ENCODE data around the gene LORICRIN.

The LORICRIN gene

DNA sequence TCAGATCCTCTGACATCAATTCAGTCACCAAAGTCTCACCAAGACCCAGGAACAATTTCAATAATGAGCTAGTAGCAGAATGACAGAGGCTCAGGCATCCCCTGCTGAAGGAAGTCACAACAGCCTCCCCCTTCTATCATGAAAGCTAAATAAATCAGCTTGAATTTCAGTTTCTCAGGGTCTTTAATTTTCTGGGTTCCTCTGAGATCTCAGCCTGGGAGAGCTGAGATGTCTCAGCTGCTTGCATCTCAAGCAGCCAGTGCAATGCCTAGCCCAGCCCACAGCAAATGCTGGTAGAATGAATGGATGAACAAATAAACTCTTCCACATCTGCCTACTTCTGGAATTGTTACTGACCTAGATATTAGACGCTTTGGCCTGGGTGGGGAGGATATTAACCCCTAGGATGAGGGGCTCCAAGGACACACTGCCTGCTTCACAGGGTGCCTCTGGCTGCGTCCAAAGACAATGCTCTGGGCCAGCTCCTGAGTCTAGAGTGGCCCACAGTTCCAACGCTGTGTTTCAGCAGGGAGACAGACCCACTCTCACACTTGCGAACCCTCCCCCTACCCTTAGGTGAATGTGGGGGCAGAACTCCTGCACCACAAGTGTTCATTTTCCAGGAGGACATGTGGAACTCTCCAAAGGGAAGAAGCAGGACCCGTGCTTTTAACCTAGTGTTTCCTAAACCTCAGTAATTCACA is 11.2 kb upstream of the LORICRIN start:
- no peak for DNase-seq (ENCODE audit: low read depth in 3 of 3)

GRCh38 chr1:153250166-153250565 is 9.3 kb upstream of the LORICRIN start:
- no peak for DNase-seq (ENCODE audit: low read depth in 3 of 3)

DNA sequence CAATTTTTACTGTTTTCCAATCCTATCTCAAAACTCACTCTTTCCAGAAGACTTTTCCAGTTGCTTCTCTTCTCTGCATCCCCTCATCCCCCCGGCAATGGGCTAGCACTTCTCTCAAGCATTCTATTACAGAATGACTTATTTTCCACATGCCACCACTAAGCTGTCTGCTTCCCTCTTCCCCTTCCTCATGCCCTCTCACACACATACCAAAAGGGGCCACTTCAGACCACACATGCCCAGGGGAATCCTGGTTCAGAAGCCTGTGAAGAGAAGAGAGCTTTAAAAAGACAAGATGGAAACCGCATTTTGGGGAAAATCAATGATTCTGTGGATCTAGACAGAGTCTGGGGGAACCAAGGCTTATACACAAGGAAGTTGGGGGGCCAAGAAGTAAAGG is 8.4 kb upstream of the LORICRIN start:
- no peak for DNase-seq (ENCODE audit: low read depth in 3 of 3)

GRCh38 chr1:153251562-153251961 is 7.9 kb upstream of the LORICRIN start:
- DNase-seq (ENCODE audit: low read depth in 3 of 3) = no peak

DNA sequence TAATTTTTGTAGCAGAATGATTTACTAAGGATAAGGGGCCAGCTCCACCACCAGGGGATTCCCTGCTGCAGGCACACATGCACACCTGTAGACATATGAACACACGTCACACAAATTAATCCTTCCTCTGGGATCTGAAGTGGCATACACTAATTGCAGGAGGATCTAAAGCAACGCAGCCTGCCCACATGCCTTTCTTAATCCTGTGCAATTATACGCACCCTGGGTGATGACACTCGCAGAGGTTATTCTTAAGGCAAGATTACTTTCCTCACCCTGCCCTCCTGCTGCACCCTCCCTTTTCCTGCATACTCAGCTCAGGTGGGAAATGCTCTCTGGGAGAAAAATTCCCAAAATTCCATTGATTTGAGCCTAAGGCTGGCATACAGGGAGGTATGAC is 7.5 kb upstream of the LORICRIN start:
- no peak for DNase-seq (ENCODE audit: low read depth in 3 of 3)

DNA sequence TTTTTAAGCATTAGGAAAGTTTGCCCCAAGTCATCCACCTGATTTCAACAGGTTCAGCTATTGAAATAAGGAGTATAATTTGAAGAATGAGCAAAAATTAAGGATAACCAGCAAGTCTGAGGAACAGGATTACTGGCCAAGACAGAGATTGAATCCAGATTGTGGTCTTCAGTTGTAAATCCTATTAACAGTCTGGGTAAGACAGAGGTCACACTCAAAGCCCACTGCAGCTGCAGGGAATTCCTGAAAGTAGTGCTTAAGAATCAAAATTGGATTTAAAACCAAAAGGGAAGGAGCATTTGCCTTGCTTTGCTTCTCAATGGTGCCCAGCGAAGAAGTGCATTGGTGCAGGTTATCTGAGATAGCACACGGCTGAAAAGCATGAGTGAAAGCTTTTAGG is 6.4 kb upstream of the LORICRIN start:
- no peak for DNase-seq (ENCODE audit: low read depth in 3 of 3)

- no peak for DNase-seq (ENCODE audit: low read depth in 3 of 3)
Measured at GRCh38 chr1:153253693-153254092, 5.8 kb upstream of the LORICRIN start.

DNA sequence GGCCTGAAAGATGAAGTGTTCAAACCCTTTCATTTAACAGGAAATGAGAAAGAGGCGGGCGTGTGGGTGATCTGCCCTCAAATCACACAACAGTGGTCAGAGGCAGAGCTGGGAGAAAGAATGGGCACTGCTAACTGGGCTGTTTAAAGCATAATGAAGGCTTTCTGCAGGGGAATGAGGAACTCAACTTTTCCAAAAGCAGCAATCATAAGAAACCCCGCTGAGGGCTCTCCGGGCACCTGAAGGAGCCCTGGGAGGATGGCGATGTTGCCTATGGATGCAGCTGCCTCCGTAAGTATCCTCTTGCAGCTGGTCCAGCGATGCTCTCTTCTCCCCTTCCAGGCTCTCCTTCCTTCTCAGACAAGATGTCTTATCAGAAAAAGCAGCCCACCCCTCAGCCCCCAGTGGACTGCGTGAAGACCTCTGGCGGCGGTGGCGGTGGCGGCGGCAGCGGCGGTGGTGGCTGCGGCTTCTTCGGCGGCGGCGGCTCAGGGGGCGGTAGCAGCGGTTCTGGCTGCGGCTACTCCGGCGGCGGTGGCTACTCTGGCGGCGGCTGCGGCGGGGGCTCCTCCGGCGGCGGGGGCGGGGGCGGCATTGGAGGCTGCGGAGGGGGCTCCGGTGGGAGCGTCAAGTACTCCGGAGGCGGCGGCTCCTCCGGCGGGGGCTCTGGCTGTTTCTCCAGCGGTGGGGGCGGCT is 1.2 kb downstream of the LORICRIN start:
- DNase-seq (ENCODE audit: low read depth in 3 of 3) = peak in 1 of 3 experiments; percentile 3

DNA sequence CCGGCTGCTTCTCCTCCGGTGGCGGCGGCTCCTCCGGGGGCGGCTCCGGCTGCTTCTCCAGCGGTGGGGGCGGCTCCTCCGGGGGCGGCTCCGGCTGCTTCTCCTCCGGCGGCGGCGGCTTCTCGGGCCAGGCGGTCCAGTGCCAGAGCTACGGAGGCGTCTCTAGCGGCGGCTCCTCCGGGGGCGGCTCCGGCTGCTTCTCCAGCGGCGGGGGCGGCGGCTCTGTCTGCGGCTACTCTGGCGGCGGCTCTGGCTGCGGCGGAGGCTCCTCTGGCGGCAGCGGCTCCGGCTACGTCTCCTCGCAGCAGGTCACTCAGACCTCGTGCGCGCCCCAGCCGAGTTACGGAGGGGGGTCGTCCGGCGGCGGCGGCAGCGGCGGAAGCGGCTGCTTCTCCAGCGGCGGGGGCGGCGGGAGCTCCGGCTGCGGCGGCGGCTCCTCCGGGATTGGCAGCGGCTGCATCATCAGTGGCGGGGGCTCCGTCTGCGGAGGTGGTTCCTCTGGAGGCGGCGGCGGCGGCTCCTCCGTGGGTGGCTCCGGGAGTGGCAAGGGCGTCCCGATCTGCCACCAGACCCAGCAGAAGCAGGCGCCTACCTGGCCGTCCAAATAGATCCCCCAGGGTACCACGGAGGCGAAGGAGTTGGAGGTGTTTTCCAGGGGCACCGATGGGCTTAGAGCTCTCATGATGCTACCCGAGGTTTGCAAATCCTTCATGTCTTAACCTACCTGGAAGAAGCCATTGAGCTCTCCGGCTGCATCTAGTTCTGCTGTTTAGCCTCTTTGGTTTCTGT is 2.0 kb downstream of the LORICRIN start:
- peak in 2 of 3 experiments; percentile 14 to 19 for DNase-seq (ENCODE audit: low read depth in 3 of 3)

DNA sequence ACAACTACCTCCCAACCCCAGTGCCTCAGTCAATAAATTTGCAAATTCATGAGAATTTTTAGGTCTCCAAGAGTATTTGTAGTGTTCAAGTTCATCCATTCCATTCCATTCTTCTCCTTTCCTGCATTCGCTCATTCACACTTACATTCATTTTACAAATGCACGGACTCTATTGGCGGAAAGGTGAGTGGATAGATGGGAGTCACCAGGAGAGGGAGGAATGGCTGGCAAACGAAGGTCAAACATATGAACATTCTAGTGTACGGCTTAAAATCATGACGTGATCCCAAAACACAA is 2.5 kb downstream of the LORICRIN start:
- no peak for DNase-seq (ENCODE audit: low read depth in 3 of 3)

GRCh38 chr1:153262462-153263157 is 3.1 kb downstream of the LORICRIN start:
- no peak for DNase-seq (ENCODE audit: low read depth in 3 of 3)

DNA sequence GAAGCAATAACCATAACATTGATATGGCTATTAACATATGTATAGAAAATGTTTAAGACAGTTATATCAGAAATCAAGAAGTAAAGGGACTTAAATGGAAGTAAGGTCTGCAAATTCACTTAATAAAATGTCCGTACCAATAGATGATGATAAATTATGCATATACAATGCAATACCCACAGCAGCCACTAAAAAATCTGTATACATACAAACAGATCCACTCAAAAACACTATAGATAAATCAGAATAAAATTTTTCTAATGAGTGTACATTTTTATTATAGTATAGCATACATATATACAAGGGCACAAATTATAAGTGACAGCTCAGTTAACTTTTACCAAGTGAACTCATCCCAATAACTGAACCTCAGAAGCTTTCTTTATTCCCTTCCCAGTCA is 6.0 kb downstream of the LORICRIN start:
- no peak for DNase-seq (ENCODE audit: low read depth in 3 of 3)

DNA sequence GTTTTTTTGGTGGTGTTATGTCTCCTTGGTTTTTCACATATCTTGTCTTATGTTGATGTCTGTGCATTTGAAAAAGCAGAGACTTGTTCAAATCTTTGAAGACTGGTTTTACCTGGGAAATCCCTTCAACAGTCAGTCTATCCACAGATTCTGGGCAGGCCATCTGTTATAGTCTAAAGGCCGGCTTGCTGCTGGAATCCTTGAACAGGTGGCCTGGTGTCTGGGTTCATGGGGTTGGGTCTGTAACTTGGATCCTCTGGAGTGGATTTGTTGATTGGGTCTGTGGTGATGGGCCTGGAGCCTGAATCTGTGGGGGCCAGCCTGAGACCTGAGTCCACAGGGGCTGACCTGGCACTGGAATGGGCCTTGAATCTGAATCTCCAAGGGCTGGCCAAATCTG is 12.2 kb downstream of the LORICRIN start:
- no peak for DNase-seq (ENCODE audit: low read depth in 3 of 3)

GRCh38 chr1:153272186-153272585 is 12.7 kb downstream of the LORICRIN start:
- no peak for DNase-seq (ENCODE audit: low read depth in 3 of 3)

DNA sequence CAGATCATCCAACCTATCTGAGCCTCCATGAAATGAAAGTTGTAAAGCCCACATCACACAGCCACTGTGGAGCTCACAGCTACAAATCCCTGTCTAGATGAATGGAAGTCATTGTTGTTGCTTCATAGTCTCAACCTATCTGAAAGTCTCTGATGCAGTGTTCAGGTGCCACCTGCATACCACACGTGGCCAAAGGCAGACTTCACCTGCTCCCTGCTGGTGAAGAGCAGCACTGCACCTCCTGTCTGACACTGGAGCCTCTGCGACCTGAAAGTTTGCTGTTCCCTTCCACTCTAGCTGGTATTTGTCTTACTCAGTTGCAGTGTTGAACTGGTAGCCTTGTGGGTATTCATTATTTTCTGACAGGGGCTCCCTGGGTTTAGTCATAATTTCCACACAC is 18.4 kb downstream of the LORICRIN start:
- peak in 2 of 3 experiments; percentile 7 to 14 for DNase-seq (ENCODE audit: low read depth in 3 of 3)

DNA sequence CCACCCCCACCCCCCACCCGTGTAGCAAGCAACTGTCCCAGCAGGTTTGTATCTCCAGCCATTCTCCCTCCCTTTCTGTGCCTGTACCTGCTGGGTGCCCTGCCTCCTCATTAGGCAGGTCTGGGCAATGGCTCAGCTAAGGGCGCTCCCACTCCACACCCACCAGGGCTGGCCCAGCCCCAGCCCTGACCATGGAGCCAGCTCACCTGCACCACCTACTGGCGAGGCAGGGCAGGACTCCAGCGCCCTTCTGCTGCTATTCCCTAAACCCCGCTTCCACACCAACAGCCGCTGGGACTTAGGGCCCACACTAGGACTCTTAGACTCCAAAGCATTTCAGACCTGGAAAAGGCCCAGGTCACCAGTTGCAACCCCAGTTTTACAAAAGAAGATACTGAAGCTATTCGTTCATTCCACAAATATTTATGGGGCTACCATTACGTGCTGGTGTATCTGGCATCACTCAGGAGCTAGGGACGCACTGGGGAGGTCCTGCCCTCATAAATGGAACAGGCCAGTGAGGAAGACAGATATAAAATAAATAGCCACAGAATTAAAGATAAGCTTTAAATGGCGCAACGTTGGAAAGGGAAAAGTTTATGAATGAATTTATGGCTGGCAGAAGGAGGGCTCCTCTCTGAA is 29.3 kb downstream of the LORICRIN start:
- no peak for DNase-seq (ENCODE audit: low read depth in 3 of 3)

- no peak for DNase-seq (ENCODE audit: low read depth in 3 of 3)
Measured at GRCh38 chr1:153291514-153291913, 32.0 kb downstream of the LORICRIN start.

GRCh38 chr1:153292185-153292584 is 32.7 kb downstream of the LORICRIN start:
- DNase-seq (ENCODE audit: low read depth in 3 of 3) = no peak

- no peak for DNase-seq (ENCODE audit: low read depth in 3 of 3)
Measured at GRCh38 chr1:153292740-153293479, 33.4 kb downstream of the LORICRIN start.

DNA sequence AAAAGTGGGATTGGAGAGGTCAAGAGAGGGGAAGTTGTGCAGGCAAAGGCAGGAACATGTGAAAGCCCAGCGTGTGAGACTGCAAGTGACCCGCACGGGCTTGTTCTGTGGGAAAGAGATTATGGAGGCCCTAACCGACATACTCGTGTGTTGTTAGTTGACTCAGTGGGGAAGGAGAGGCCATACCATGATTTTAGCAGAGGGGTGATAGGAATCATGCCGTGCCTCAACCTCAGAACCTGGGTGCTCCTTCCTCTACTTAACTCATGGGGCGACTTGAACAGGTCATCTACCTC is 33.9 kb downstream of the LORICRIN start:
- DNase-seq (ENCODE audit: low read depth in 3 of 3) = no peak

- no peak for DNase-seq (ENCODE audit: low read depth in 3 of 3)
Measured at GRCh38 chr1:153293851-153294250, 34.4 kb downstream of the LORICRIN start.
